ENCODE data around the gene ZNF407. TPM values are rescaled to one million over a fixed set of nuclear protein-coding genes. Genes with fewer than 3 reads are reported as not detected.
A peak's percentile ranks its signal among the peaks of the same experiment; 100 is the strongest.

The ZNF407 gene
- total and polyA plus RNA-seq, 11 donors: 3.8 to 14.7 (median 11.5) TPM

DNA sequence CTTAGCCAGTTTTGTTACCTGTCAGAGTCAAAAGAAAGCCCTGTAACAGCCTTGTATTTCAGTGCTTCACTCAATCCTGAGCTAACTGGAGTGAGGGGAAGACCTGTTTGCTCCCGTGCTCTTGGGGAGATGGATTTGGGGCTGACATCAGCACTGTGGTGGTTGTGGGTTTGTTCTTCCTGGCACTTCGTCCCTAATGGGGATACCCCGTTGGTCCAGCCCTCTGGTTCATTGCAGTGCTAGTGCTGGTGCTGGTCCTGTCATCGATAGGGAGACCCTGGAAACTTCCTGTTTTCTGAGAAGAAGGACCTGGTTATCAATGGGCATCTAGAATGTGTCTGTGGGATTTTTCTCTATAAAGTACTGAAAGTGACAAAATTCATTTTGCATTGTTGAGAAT, 205.4 kb downstream of the ZNF407 start:
- Histone ChIP-seq H3K4me3 (no peak overlapping the region), H3K27ac (peak overlapping the region in 3 of 12 donors; percentile 11 to 46 (median 45)), H3K36me3 (no peaks in the 10 kb centered on the region), H3K9me3 (no peaks in the 10 kb centered on the region), H3K27me3 (no peaks in the 10 kb centered on the region), H3K4me1 (peaks cover 0 to 8% (median 0%) of the 10 kb centered on the region in 12 donors)
- DNase-seq (no peak), ATAC-seq (peak in 3 of 4 donors; percentile 19 to 38 (median 34))
- intact Hi-C loops (cut with DNase I): loop anchor here in 3 of 10 donors (5.0 to 10.0 kb wide), 3 partner anchors 59 to 108 kb away; no protein-coding TSS in a partner anchor
- TF ChIP-seq, protein P1, sequence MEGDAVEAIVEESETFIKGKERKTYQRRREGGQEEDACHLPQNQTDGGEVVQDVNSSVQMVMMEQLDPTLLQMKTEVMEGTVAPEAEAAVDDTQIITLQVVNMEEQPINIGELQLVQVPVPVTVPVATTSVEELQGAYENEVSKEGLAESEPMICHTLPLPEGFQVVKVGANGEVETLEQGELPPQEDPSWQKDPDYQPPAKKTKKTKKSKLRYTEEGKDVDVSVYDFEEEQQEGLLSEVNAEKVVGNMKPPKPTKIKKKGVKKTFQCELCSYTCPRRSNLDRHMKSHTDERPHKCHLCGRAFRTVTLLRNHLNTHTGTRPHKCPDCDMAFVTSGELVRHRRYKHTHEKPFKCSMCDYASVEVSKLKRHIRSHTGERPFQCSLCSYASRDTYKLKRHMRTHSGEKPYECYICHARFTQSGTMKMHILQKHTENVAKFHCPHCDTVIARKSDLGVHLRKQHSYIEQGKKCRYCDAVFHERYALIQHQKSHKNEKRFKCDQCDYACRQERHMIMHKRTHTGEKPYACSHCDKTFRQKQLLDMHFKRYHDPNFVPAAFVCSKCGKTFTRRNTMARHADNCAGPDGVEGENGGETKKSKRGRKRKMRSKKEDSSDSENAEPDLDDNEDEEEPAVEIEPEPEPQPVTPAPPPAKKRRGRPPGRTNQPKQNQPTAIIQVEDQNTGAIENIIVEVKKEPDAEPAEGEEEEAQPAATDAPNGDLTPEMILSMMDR (IDR thresholded peaks at IDR 0.05): no peak
- TF ChIP-seq POLR2A (IDR thresholded peaks at IDR 0.05): no peak
- WGBS, 4 donors: 72 to 83% (median 82%) methylated on average over 4 of the region's 4 CpGs

DNA sequence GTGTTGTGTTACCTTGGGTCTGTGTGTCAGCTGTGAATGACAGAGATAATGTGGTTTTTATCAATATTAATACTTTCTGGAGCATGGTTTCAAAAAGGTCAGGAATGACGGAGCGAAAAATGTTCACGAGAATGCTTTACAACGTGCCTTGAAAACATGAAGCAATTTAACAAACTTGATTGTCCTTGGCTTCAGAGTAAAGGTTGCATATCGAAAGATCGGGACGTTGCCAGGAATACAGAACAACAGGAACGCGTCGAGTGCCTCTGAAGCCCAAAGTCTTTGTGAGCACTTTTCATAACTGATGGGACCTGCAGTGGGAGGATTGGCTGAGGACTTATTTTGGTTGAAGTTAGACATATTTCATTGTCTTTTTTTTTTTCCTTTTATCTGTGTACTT, 206.1 kb downstream of the ZNF407 start:
- TF ChIP-seq, protein P1 (IDR thresholded peaks at IDR 0.05): no peak
- TF ChIP-seq POLR2A (IDR thresholded peaks at IDR 0.05): no peak
- ATAC-seq (peak; percentile 69 to 81 (median 74)), DNase-seq (no peak)
- Histone ChIP-seq H3K27ac (peak overlapping the region in 8 of 12 donors; percentile 2 to 59 (median 40)), H3K4me1 (peaks cover 0 to 5% (median 0%) of the 10 kb centered on the region in 12 donors), H3K36me3 (no peaks in the 10 kb centered on the region), H3K27me3 (no peaks in the 10 kb centered on the region), H3K9me3 (no peaks in the 10 kb centered on the region), H3K4me3 (peak overlapping the region in 8 of 12 donors; percentile 1 to 33 (median 16))
- WGBS, 4 donors: 39 to 54% (median 49%) methylated on average over 10 of the region's 10 CpGs
- intact Hi-C loops (cut with DNase I): loop anchor here in 3 of 10 donors (5.0 to 10.0 kb wide), 3 partner anchors 59 to 109 kb away; no protein-coding TSS in a partner anchor

DNA sequence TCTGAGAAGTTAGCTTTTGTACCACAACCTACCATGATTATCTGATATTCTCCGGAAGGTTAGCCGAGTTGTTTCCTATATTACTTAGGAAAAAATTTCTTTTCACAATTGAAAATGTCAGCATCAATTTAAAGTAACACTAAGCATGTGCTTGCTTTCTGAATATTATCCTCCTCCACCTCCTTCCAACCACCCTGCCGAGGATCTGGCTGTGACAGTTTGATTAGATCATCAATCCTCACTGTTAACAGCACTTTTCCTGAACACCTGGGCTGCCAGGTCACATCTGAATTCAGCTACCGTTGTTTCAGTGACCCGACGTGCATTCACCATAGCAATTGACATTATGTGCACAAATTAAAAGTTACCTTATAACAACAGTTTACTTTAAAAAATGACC, 207.0 kb downstream of the ZNF407 start:
- no peak for DNase-seq
- peak overlapping the region in 3 of 12 donors; percentile 13 to 59 (median 45) for H3K27ac ChIP-seq
- WGBS, 4 donors: 38 to 47% (median 45%) methylated on average over 6 of the region's 6 CpGs
- H3K4me1 ChIP-seq: peaks cover 0 to 5% (median 0%) of the 10 kb centered on the region in 12 donors
- no peaks in the 10 kb centered on the region for H3K27me3 ChIP-seq
- TF ChIP-seq, protein P1 (IDR thresholded peaks at IDR 0.05): no peak
- no peak for TF ChIP-seq POLR2A (IDR thresholded peaks at IDR 0.05)
- ATAC-seq: peak in 2 of 4 donors; percentile 19 to 31
- peak overlapping the region in 4 of 12 donors; percentile 8 to 33 (median 26) for H3K4me3 ChIP-seq
- no peaks in the 10 kb centered on the region for H3K36me3 ChIP-seq
- intact Hi-C loops (cut with DNase I): loop anchor here in 3 of 10 donors (5.0 to 10.0 kb wide), 3 partner anchors 58 to 110 kb away; no protein-coding TSS in a partner anchor
- no peaks in the 10 kb centered on the region for H3K9me3 ChIP-seq

GRCh38 chr18:74806073-74806472, 208.4 kb downstream of the ZNF407 start:
- Histone ChIP-seq H3K36me3 (no peaks in the 10 kb centered on the region), H3K4me1 (peaks cover 0 to 5% (median 0%) of the 10 kb centered on the region in 12 donors), H3K4me3 (no peak overlapping the region), H3K9me3 (no peaks in the 10 kb centered on the region), H3K27ac (no peak overlapping the region), H3K27me3 (no peaks in the 10 kb centered on the region)
- ATAC-seq (peak in 3 of 4 donors; percentile 38 to 47 (median 40)), DNase-seq (no peak)
- WGBS, 4 donors: 72 to 80% (median 78%) methylated on average over 6 of the region's 6 CpGs
- intact Hi-C loops (cut with DNase I): loop anchor here in 1 of 10 donors (10.0 kb wide), 1 partner anchor 111 kb away; no protein-coding TSS in a partner anchor
- no peak for TF ChIP-seq POLR2A (IDR thresholded peaks at IDR 0.05)
- TF ChIP-seq, protein P1 (IDR thresholded peaks at IDR 0.05): no peak

Measured in heart left ventricle (tissue), 16 donors.